B cell (primary cell): ENCODE data around the gene NFATC2. TPM values are rescaled to one million over a fixed set of nuclear protein-coding genes. Genes with fewer than 3 reads are reported as not detected.

Source experiments
- ATAC-seq: fragments of 200-7000 bp; cut with Tn5 transposase; one replicate; pipeline ENCODE4 v1.10.0; 2021; ENCODE audit warnings: low read depth, mild to moderate bottlenecking, moderate number of reproducible peaks, moderate library complexity
- CTCF ChIA-PET: fragments of 350-600 bp; sonication (Branson Sonifier 250); formaldehyde crosslinking; loops from one replicate; lab custom pipeline; 2021; ENCODE audit warnings: antibody characterized with exemption, inconsistent platforms; lab: Charles Lee
- POLR2A ChIA-PET: fragments of 350-600 bp; sonication (Branson Sonifier 250); formaldehyde crosslinking; loops from one replicate; lab custom pipeline; 2021; ENCODE audit warnings: antibody characterized with exemption; lab: Charles Lee
- DNase-seq: peaks from one replicate; pipeline ENCODE4 v3.0.0; 2013
- H2AFZ ChIP-seq: 2 replicates; pipeline ENCODE4 v1.6.1; 2012; ENCODE audit warnings: mild to moderate bottlenecking, low read depth, low read length; ENCODE audit not compliant: insufficient read depth, poor library complexity, severe bottlenecking
- H3K27ac ChIP-seq, 2 donors: 1 replicate in 1 of 2; 2 replicates in 1 of 2; pipeline ENCODE4 v1.5.1; 2012 to 2013; ENCODE audit warnings: low read length in 2 of 2, mild to moderate bottlenecking in 2 of 2, moderate library complexity in 1 of 2
- H3K27me3 ChIP-seq, 4 experiments: fragments of 200-600 bp in 1 of 4; sonication (generic) in 1 of 4; replicated peaks in 1 of 4; 1 replicate in 2 of 4; 2 replicates in 2 of 4; pipeline versions ENCODE4 v1.6.1 to v1.7.0; 2013 to 2016; ENCODE audit warnings: low read length in 3 of 4, mild to moderate bottlenecking in 2 of 4, mixed read lengths in 1 of 4, moderate library complexity in 1 of 4; ENCODE audit not compliant: insufficient read depth in 4 of 4, control insufficient read depth in 3 of 4; ENCODE audit errors: control extremely low read depth in 1 of 4
- H3K36me3 ChIP-seq, 2 experiments: replicated peaks in 1 of 2; 1 replicate in 1 of 2; 2 replicates in 1 of 2; pipeline versions ENCODE4 v1.6.1 to v1.7.1; 2013; ENCODE audit warnings: low read length in 1 of 2; ENCODE audit not compliant: insufficient read depth in 2 of 2, control insufficient read depth in 1 of 2; ENCODE audit errors: control extremely low read depth in 1 of 2, extremely low read depth in 1 of 2
- H3K4me1 ChIP-seq, 2 donors: fragments of 200-600 bp in 1 of 2; sonication (generic) in 1 of 2; 1 replicate in 1 of 2; 2 replicates in 1 of 2; pipeline versions ENCODE4 v1.5.1 to v1.6.1; 2013 to 2017; ENCODE audit warnings: low read length in 2 of 2; ENCODE audit not compliant: control insufficient read depth in 2 of 2, insufficient read depth in 2 of 2
- H3K4me2 ChIP-seq: replicated peaks from 2 replicates; pipeline ENCODE3; 2012; ENCODE audit warnings: mild to moderate bottlenecking, low read depth, low read length; ENCODE audit not compliant: poor library complexity, severe bottlenecking
- H3K4me3 ChIP-seq, 5 experiments: fragments of 200-600 bp in 1 of 5; sonication (generic) in 1 of 5; 1 replicate in 3 of 5; 2 replicates in 2 of 5; pipeline versions ENCODE4 v1.5.1 to v1.7.0; 2011 to 2016; ENCODE audit warnings: low read length in 4 of 5, mild to moderate bottlenecking in 4 of 5, low read depth in 2 of 5, control low read depth in 1 of 5, moderate library complexity in 1 of 5; ENCODE audit not compliant: insufficient read depth in 1 of 5; ENCODE audit errors: control extremely low read depth in 1 of 5, extremely low read depth in 1 of 5
- H3K79me2 ChIP-seq: fragments of 200-600 bp; sonication (generic); one replicate; pipeline ENCODE4 v1.6.0; 2016; ENCODE audit warnings: low read length; ENCODE audit not compliant: control insufficient read depth, insufficient read depth
- H3K9ac ChIP-seq: fragments of 200-600 bp; sonication (generic); 2 replicates; pipeline ENCODE4 v1.6.1; 2017; ENCODE audit warnings: mild to moderate bottlenecking, low read length, moderate library complexity
- H3K9me3 ChIP-seq, 3 donors: one replicate each; pipeline versions ENCODE4 v1.6.1 to v1.7.1; 2013; ENCODE audit warnings: low read length in 2 of 3; ENCODE audit not compliant: control insufficient read depth in 2 of 3, insufficient read depth in 1 of 3; ENCODE audit errors: control extremely low read depth in 1 of 3
- H4K20me1 ChIP-seq: 2 replicates; pipeline ENCODE4 v1.6.0; 2012; ENCODE audit warnings: mild to moderate bottlenecking, low read length; ENCODE audit not compliant: insufficient read depth, control insufficient read depth, poor library complexity, severe bottlenecking
- H3K27ac Mint-ChIP-seq: one replicate; pipeline ENCODE4 v1.8.0; 2021; ENCODE audit warnings: mixed read lengths
- H3K27me3 Mint-ChIP-seq: one replicate; pipeline ENCODE4 v1.8.0; 2021; ENCODE audit warnings: mixed read lengths
- H3K4me1 Mint-ChIP-seq: one replicate; pipeline ENCODE4 v1.8.0; 2021; ENCODE audit warnings: mixed read lengths
- H3K4me3 Mint-ChIP-seq: one replicate; pipeline ENCODE4 v1.8.0; 2021; ENCODE audit warnings: mixed read lengths
- H3K9me3 Mint-ChIP-seq: one replicate; pipeline ENCODE4 v1.8.0; 2022; ENCODE audit warnings: mixed read lengths; ENCODE audit not compliant: insufficient read depth
- EZH2 ChIP-seq: IDR thresholded peaks from 2 replicates; pipeline ENCODE4 v1.6.1; 2012; ENCODE audit warnings: borderline replicate concordance, low read depth, mild to moderate bottlenecking, moderate library complexity, low read length; ENCODE audit not compliant: insufficient read depth, poor library complexity, severe bottlenecking
- WGBS: methylation state at CpG from one replicate; pipeline ENCODE4 v1.1.5; 2013; ENCODE audit warnings: missing lambda C conversion rate; ENCODE audit not compliant: insufficient coverage; 5-methylcytosine and 5-hydroxymethylcytosine counted together
- intact Hi-C: fragments of 100-400 bp; cut with micrococcal nuclease; formaldehyde crosslinking; loops from one replicate; pipeline ENCODE4 v1.10.0; 2022
- polyA plus RNA-seq: library from polyadenylated mRNA; depleted of rRNA; stranded (reverse); fragments of >200 nt; gene quantifications from 2 replicates; pipeline ENCODE4 v1.2.3, GENCODE V29; 2012
- total RNA-seq, 2 donors: library from RNA; stranded (reverse); fragments of 120-200 nt in 1 of 2; gene quantifications; 1 replicate in 1 of 2; 2 replicates in 1 of 2; pipeline versions ENCODE4 v1.2.3 to v1.2.4, GENCODE V29; 2013 to 2022
- TF ChIP-seq, protein P1 (sequence below): fragments of 200-600 bp; IDR thresholded peaks from one replicate; pipeline ENCODE4 v1.8.0; 2022; ENCODE audit warnings: antibody characterized with exemption, mild to moderate bottlenecking

The NFATC2 gene
- total and polyA plus RNA-seq, 2 donors (not counting 1 experiment from before 2014, with no cell fraction given): 10.1 to 38.0 TPM

GRCh38 chr20:51354769-51355319 lies 187.7 kb downstream of the NFATC2 start:
- DNase-seq (no peak), ATAC-seq (no peak)
- H3K79me2 ChIP-seq: no peaks in the 10 kb centered on the region
- no peak overlapping the region for H3K9ac ChIP-seq
- H3K9me3 Mint-ChIP-seq: no peaks in the 10 kb centered on the region
- no peaks in the 10 kb centered on the region for H3K4me1 ChIP-seq
- WGBS: 94% methylated on average over 4 of the region's 7 CpGs
- H3K4me1 Mint-ChIP-seq: no peaks in the 10 kb centered on the region
- POLR2A ChIA-PET: no interaction called here
- no peak overlapping the region for H3K27ac Mint-ChIP-seq
- H3K4me3 Mint-ChIP-seq: no peak overlapping the region
- H3K9me3 ChIP-seq: no peaks in the 10 kb centered on the region
- H3K27me3 ChIP-seq: peaks cover 0 to 12% (median 0%) of the 10 kb centered on the region in 4 experiments
- intact Hi-C loops: no loop called here
- no peak overlapping the region for H3K4me3 ChIP-seq
- no peak overlapping the region for H3K27ac ChIP-seq
- TF ChIP-seq, protein P1, sequence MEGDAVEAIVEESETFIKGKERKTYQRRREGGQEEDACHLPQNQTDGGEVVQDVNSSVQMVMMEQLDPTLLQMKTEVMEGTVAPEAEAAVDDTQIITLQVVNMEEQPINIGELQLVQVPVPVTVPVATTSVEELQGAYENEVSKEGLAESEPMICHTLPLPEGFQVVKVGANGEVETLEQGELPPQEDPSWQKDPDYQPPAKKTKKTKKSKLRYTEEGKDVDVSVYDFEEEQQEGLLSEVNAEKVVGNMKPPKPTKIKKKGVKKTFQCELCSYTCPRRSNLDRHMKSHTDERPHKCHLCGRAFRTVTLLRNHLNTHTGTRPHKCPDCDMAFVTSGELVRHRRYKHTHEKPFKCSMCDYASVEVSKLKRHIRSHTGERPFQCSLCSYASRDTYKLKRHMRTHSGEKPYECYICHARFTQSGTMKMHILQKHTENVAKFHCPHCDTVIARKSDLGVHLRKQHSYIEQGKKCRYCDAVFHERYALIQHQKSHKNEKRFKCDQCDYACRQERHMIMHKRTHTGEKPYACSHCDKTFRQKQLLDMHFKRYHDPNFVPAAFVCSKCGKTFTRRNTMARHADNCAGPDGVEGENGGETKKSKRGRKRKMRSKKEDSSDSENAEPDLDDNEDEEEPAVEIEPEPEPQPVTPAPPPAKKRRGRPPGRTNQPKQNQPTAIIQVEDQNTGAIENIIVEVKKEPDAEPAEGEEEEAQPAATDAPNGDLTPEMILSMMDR: no peak
- TF ChIP-seq EZH2: no peak
- H2AFZ ChIP-seq: no peak overlapping the region
- no peak overlapping the region for H3K4me2 ChIP-seq
- no peaks in the 10 kb centered on the region for H3K36me3 ChIP-seq
- no peaks in the 10 kb centered on the region for H4K20me1 ChIP-seq
- H3K27me3 Mint-ChIP-seq: peaks cover 15% of the 10 kb centered on the region
- CTCF ChIA-PET: interaction anchor here (1.2 to 1.3 kb wide), 4 partner anchors 16 to 367 kb away, joined by 3 read pairs; no protein-coding TSS in a partner anchor

DNA sequence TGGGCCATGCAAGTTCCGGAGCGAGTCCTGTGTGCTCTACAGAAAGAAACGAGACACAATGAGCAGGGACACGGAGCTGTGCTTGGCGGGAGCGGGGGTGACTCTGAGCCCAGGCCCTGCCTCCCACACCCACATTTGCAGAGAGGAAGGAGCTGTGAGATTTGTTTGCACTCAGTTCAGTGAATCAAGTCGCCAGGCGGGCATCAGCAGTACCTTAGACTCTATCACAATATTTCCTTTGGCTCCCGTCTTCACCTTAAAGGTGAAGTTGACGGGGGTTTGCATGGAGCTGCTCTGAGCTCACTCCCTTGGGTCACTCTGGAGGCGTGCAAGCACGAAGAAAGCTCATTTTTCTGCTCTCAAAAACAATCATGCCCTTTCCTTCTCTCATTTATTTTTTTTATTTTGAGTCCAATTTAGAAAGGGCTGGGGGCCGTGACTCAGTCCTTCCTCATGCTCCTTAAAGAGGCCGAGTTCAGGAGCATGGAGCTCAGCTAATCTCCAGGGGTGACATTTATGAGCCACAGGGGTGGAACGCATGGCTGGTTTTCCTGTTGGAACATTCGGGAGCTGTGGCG lies 188.2 kb downstream of the NFATC2 start:
- Histone ChIP-seq H3K36me3 (no peaks in the 10 kb centered on the region), H3K4me2 (no peak overlapping the region)

More for the DNA sequence above, 188.2 kb downstream of the NFATC2 start:
- peaks cover 0 to 12% (median 0%) of the 10 kb centered on the region in 4 experiments for H3K27me3 ChIP-seq
- H3K9ac ChIP-seq: no peak overlapping the region
- ATAC-seq (no peak), DNase-seq (no peak)
- no peaks in the 10 kb centered on the region for H3K79me2 ChIP-seq
- no peaks in the 10 kb centered on the region for H3K9me3 ChIP-seq
- Mint-ChIP-seq H3K27me3 (peaks cover 15% of the 10 kb centered on the region), H3K4me3 (no peak overlapping the region), H3K27ac (no peak overlapping the region), H3K4me1 (no peaks in the 10 kb centered on the region), H3K9me3 (no peaks in the 10 kb centered on the region)
- H2AFZ ChIP-seq: no peak overlapping the region
- no peaks in the 10 kb centered on the region for H4K20me1 ChIP-seq
- WGBS: 97% methylated on average over 15 of the region's 17 CpGs
- intact Hi-C loops: no loop called here
- no peak overlapping the region for H3K27ac ChIP-seq
- TF ChIP-seq EZH2: no peak
- TF ChIP-seq, protein P1: no peak
- CTCF ChIA-PET: interaction anchor here (1.2 to 1.3 kb wide), 3 partner anchors 16 to 367 kb away, joined by 3 read pairs; no protein-coding TSS in a partner anchor
- POLR2A ChIA-PET: no interaction called here
- no peaks in the 10 kb centered on the region for H3K4me1 ChIP-seq
- H3K4me3 ChIP-seq: no peak overlapping the region
